NCI-H1436 (cell line): ENCODE measurements around the gene CHID1.

Experiments used
- DNase-seq: peaks from one replicate; lab custom pipeline; 2025; lab: John Stamatoyannopoulos, UW

The CHID1 gene

DNA sequence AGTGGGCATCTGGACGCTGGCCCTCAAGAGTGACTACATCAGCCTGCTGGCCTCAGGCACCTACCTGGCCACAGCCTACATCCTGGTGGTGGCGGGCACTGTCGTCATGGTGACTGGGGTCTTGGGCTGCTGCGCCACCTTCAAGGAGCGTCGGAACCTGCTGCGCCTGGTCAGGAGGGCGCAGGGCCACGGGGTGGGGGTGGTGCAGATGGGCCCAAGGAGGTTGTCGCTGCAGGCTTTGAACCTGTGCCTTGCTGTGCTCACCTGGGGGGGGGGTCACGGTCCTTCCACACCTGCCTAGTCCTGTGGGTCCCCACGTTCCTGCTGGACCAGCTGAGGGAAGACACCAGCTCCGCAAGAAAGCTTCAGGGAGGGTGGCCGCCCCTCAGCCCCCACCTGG is 74.3 kb downstream of the CHID1 start:
- no peak for DNase-seq

DNA sequence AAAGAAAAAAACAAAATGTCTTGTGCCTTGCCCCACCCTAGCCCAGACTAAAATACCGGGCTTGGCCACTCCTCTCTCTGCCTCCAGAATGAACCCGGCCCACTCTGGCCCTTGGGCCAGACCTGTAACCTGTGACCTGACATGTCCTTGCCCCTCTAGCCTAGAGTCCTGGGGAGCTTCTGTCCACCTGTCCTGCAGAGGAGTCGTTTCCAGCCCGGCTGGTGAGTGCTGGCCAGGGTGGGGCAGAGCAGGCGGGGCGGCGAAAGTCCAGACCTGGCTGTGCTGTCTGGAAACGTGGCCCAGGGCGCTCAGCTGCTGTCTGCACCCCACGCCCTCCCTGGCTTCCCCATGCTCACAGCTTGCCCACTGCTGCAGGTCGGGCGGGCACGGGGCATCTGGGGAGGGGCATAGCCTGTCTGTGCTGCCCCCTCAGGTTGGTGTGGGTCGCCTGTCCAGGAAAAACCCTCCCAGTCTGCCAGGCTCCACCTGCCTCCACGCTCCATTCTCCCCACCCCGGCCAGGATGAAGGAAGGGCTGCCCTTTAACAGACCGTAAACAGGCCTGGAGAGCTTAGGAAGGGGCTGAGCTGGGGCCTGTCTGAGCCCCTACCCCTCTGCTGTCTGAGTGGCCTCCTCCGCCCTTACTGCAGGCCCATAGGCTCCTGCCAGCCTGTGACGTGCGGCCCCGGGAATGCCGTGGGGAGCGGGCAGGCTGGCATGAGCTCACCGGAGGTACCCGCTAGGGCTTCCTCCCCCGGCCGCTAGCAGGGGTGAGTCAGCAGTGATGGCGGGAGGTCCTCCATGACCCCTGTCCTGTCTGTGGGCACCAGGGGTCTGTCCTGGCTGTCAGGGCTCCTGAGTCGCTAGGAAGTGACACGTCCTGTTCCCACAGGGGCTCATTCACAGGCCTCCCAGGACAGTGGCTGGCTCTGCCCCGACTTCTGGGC is 76.0 kb downstream of the CHID1 start:
- no peak for DNase-seq

DNA sequence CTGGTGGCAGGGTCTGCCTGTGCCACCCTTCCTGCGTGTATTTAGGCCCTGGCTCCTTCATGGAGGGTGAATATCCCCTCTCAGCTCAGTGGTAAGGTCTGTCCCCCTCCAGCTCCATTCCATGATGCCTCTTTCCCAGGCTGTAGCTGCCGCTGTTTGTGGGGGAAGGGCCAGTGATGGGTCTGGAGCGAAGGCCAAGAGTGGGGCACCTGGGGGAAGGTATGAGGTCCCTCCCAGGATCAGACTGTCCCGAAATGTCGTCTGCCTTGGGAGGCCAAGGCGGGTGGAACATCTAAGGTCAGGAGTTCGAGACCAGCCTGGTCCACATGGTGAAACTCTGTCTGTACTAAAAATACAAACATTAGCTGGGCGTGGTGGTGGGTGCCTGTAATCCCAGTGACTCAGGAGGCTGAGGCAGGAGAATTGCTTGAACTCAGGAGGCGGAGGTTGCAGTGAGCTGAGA is 76.7 kb downstream of the CHID1 start:
- DNase-seq: no peak

DNA sequence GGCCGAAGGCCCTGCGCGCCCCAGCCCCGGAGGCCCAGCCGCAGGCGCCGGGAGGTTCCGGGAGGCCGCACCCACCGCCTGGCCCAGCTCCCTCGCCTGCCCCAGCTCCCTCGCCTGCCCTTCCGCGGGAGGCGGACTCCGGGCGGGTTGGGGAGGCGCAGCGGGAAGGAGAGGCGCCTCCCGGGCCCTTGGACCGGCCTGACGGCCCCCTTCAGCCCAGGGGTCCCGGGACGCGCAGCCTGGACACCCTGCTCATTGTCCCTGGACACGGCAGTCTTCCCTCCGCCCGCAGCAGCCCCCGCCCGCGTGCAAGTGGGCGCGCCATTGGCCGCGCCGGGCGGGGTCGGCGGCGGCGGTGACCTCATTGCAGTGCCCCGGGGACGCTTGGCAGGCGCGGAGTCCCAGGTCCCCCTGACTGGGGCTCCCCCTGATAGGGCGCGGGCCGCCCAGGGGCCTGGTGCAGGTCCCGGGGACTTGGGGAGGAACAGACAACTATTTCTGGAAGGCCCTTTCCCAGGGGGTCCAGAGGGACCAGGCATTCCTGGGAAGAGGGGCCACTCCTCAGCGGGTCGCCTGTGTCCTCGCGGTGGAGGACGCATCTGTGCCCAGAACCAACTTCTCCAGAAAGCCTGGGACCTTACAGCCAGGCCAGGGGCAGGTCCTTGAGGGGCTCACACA is 77.4 kb downstream of the CHID1 start:
- no peak for DNase-seq

DNA sequence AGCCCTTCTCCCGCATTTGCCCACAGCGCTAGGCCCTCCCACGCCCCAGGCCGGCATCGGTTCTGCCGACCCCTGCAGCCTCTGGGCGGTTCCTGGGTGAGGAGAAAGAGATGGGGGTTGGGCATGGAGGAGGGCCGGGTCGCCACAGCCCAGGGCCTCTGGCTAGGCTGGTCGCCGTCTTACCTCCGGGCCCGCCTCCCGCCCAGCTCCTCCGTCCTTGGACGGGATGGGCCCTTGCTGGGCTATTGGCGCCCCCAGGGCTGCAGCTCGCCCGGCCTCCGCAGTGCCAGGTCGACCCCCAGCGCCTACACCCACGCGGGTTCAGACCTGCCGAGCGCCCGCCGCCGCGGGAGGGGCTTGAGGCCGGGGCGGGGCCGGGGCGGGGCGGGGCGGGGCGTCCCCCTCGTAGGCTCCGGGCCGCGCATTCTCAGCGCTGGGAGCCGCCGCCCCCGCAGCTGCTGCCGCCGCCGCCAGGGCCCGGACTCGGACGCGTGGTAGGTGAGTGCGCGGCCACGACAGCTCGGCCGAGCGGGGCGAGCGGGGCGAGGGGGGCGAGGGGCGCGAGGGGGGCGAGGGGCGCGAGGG is 78.0 kb downstream of the CHID1 start, which contains the start of gene CD151:
Gene CD151 (plus strand): TSS at position 424 of the 585 bp plus-strand sequence. CDS start 3,118 bp downstream, outside the sequence.
- DNase-seq: no peak

DNA sequence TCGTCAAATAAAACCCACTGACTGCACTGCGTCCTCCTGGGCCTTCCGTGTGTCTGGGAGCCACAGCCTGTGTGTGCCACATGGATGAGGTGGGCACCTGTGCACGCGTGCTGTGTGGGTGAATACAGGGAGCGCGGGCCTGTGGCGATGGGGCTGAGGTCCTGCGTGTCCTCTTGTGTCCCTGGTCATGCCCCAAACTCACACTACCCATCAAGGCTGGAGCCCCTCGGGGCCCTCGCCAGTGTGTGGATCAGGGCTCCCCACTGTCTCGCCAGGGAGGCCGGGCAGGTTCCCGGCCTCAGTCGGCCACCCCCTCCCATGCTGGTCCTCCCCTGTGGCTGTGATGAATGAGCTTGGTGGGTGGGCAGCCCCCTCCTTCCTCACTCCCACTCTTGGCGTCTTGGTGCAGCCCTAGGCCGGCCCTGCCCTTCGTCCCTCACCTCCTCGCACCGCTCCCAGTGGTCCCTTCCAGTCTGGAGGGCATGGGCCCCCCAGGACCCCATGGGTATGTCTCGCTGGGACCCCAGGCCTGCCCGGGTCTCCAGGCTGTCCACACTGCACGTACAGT is 78.6 kb downstream of the CHID1 start:
- no peak for DNase-seq

DNA sequence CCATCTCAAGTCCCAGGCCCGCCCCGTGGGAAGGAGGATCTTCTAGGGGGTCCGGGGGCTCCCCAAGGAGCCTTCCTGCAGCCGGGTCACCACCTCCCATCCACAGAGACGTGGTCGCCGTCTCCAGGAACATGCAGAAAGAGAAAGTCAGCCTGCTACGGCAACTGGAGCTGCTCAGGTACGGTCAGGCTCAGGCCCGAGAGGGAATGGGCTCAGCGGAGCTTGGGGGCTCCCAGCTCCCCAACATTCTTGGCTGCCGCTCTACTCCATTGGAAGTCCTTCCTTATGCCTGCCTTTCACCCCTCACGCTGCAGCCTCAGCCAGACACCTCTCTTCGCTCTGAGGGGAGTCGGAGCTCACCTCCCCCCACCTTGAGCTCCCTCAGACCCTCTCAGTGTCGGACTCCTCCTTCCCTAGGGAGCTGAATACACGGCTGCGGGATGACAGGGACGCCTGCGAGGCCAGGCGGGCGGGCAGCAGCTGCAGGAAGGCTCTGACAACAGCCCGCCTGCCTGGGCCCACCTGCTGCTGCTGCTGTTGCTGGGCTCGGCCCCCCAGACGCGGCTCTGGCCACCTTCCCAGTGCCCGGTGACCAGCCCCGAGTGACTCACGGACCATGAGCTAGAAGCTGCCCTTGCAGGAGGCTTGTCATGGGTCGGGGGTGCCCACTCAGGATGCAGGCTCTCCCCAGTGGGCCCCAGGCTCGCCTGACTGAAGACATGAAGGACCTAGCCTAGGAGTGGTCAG is 79.3 kb downstream of the CHID1 start:
- DNase-seq: no peak

DNA sequence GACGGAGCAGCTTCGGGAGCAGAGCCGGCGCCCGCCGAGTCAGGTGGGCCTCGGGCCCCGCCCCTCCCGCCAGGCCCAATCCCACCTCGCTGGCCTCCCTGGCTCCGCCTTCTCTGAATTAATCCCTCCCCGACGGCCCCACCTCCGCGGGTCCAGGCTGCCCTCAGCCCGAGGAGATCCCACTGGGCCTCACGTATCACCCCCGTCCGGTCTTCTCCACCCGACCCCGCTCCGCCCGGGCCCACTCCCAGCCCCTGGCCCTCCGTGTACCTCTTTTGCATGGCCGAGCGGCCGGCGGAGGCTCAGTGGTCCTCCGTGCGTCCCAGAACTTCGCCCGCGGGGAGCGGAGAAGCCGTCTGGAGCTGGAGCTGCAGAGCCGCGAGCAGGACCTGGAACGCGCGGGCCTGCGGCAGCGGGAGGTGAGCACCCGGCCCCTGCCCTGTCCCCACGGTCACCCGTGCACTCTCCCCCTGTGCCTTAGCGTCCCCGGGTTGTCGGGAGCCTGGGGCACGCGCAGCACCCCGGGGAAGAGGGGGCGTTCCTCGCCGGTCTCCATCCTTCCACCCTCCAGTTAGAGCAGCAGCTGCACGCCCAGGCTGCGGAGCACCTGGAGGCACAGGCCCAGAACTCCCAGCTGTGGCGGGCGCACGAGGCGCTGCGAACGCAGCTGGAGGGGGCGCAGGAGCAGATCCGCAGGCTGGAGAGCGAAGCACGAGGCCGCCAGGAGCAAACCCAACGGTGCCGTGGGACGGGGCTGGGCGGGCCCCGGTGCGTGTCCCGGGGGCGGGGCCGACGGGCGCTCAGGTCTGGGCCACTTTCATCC is 80.1 kb downstream of the CHID1 start:
- DNase-seq: peak; percentile 79

DNA sequence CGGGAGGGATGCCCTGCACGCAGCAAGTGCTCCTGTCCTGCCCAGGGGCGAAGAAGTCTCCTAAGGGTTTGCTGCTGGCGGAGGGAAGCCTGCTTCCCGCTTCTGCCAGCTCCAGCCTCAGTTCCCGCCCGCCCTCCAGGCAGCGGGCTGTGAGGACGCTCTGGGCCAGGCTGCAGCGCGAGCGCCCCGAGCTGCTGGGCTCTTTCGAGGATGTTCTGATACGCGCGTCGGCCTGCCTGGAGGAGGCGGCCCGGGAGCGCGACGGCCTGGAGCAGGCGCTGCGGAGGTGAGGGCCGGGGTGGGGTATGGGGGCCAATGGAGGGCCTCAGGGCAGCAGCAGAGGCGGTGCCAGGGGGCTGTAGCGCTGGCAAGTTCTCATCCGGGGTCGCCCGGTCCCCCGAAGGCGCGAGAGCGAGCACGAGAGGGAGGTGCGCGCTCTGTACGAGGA is 80.7 kb downstream of the CHID1 start:
- no peak for DNase-seq

DNA sequence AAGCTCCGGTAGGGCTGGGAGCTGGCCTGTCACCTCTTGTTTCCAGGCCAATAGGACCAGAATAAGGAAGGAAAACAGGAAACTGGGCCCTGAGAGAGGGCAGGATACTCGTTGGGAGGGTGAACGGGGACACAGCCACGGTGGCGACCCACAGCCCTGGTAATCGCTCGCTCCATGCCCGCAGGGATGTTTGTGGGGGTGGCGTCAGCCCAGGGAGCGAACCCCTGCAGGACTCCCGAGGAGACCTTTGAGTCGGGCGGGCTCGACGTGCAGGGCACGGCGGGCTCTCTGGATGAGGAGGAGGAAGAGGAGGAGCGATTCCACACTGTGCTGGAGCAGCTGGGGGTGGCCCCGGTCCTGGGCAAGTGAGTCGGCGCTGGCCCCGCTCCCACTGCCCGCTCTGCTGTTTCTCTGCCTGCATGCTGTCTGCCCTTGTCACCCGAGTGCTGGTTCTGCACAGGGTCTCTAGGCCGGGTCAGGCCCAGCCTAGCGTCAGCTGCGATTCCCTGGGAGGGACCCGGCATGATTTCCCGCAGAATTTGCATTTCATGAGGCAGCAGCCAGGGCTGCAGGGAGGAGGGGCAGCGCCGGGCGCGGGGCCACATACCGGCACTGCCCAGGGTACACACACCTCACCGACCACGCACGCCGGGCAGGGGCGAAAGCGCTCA is 81.3 kb downstream of the CHID1 start:
- no peak for DNase-seq

DNA sequence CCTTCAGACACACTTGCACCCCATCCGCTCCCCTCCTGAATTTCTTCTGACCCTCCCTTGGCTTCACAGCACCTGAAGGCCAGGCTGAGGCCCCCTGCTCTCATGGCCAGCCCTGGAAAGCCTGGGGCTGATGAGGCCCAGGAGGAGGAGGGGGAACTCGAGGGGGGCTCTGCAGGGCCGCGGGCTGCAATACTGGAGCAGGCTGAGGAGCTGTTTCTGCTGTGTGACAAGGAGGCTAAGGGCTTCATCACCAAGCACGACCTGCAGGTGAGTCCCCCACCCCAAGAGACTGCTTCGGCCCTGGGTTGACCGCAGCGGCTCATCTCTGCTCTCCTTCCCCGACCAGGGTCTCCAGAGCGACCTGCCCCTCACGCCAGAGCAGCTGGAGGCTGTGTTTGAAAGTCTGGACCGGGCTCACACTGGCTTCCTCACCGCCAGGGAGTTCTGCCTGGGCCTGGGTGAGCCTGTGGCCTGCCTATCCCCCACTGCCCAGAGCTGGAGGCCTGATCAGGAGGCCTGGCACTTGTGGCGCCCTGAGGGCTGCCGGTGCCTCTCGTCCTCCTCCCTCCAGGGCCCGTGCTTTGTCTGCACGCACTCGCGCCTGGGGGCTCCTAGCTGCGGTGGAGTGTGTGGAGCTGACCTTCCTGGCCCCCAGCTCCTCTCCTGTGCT is 82.0 kb downstream of the CHID1 start:
- DNase-seq: no peak

DNA sequence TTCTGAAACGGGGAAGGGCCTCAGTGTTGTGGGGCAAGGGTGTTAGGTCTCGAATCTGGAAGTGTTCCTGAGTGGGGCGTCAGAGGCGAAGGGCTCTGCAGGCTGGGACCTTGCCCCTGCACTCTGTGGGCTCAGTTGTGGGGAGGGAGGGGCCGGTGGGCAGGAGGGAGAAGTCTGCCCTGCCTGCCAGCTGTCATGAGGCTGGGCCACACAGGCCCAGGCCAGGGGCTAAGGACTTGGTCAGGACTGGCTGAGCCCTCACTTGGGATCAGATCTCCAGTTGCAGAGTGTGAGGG is 82.8 kb downstream of the CHID1 start, which contains the start of gene CRACR2B:
Gene CRACR2B (plus strand): TSS at position 23 of the 296 bp plus-strand sequence. CDS start 689 bp downstream, outside the sequence.
- DNase-seq: no peak

DNA sequence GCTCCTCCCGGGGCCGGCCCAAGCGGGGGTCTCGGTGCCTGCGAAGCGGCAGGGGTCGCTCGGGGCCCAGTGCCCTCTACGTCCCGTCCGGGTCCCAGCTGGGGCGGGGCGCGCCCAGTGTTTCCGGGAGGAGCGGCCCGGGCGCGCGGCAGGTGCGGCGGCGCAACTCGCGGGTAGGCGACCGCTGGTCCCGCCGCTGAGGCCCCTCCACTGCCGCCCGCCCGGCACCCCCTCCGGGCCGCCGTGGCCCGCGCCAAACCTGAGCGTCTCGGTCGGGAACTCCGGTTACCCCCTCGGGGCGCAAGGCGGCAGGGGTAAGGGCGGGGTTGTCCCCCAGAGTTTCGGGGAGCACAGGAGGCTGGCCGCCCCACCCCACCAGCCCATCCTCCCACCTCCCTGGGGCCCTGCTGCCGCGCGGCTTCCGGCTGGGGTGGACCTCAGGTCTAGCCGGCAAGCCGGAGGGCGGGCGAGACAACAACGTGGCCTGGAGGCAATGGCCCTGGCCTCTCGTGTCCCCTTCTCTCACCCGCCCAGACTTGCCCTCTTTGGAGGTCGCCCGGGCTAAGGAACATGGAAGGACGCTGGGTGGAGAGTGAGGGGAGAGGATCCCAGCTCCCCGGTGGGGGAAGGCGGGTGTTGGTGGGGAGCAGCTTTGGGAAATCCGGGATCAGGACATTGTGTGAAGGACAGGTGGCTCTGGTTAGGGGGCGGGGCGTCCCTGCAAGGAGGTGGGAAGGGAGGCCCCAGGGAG is 83.3 kb downstream of the CHID1 start:
- no peak for DNase-seq

DNA sequence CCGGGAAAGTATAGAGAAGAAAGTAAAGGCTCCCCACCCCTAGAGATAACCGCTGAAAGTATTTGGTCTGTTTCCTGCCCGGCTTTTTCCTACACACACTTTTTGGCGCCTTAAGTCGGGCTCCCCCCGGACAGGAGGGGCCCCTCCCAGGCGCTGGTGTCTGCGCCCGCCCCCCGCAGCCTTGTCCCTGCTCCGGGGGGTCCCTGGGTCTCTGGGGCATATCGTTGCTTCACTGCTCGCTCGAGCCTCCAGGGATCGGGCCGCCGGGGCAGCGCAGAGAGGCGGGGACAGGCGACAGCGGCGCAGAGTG is 83.8 kb downstream of the CHID1 start:
- no peak for DNase-seq

DNA sequence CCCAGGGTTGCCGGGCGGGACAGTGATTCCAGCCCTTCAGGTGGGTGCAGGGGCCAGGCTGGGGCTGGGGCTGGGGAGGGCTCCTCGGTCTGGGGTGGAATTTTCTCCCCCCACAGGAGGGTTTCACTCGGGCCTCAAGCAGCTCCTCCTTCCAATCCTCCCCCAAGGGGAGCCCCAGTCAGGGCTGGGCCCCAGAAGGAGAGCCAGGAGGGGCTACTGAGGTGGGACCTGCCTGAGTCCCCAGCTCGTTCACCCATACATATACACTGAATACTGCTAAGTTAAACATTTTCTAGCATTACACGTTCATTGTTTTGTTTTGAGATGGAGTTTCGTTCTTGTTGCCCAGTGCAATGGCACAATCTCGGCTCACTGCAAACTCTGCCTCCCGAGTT is 84.4 kb downstream of the CHID1 start:
- no peak for DNase-seq

DNA sequence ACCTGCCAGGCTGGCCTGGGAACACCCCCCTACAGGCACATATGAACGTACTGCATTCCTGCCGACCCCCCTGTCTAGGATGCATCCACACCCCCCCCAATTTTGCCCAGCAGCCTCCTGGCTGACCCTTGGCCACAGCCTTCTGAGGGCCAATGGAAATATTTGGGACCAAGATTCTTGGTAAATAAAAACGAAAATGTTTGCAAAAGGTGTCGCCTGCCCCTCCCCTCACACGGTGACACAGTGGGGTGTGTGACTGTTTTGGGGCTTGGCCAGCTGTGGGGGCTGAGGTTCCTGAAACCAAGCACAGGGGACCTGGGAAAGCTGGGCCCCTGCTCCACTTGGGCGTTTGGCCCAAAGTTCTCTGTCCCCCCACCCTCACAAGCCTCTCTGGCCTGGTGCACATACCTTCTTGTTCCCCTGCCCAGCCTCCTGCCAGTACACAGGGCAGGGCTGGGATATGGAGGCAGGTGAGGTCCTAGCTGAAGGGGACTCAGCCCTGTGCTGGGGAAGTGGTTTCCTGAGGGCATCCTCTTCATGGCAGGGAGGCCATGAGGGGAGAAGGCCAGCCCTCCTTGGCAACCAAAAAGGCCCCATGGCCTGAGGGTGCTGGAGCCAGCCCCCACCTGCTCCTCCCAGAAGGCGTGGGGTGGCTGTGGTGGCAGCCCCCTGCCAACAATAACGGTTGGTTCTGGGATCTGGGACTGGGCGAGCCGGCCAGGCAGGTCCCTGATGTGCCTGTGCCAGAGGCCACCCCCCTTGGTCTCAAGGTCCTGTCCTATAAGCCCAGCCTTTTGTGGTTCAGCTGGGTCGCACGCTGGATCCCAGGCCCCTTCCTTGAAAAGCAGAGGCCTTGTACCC is 85.0 kb downstream of the CHID1 start:
- no peak for DNase-seq

DNA sequence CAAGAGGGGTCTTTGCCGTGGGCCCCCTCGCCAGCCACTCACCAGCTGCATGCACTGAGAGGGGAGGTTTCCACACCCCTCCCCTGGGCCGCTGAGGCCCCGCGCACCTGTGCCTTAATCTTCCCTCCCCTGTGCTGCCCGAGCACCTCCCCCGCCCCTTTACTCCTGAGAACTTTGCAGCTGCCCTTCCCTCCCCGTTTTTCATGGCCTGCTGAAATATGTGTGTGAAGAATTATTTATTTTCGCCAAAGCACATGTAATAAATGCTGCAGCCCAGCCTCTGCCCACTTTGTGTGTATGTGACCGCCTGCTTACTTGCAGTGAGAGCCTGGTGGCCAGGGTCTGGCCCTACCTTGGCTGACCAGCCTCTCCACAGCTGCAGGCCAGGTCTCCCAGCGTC is 85.7 kb downstream of the CHID1 start:
- no peak for DNase-seq

DNA sequence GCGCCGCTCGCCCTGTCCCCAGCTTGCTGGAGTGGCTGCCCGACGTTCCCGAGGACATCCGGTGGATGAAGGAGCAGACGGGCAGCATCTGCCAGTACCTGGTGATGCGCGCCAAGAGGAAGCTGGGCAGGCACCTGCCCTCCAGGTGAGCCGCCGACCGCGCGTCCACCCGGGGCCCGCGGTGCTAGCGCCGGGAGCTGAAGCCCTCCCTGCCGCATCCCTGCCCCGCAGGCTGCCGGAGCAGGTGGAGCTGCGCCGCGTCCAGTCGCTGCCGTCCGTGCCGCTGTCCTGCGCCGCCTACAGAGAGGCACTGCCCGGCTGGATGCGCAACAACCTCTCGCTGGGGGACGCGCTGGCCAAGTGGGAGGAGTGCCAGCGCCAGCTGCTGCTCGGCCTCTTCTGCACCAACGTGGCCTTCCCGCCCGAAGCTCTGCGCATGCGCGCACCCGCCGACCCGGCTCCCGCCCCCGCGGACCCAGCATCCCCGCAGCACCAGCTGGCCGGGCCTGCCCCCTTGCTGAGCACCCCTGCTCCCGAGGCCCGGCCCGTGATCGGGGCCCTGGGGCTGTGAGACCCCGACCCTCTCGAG is 86.2 kb downstream of the CHID1 start:
- DNase-seq: no peak
